A673 (cell line): ENCODE measurements around the gene PKD2L2.

ENCODE experiments used
- CTCF ChIP-seq: fragments of 300-800, 200-600 bp; sonication (generic); conservative IDR thresholded peaks from 2 replicates; pipeline ENCODE4 v1.5.1; 2017; ENCODE audit warnings: low read depth, mild to moderate bottlenecking, antibody characterized with exemption, low read length, moderate library complexity, mixed read lengths
- EZH2 ChIP-seq: fragments of 200-600 bp; sonication (generic); IDR thresholded peaks from 2 replicates; pipeline ENCODE4 v1.6.1; 2017; ENCODE audit warnings: borderline replicate concordance, low read depth, mild to moderate bottlenecking, mixed read lengths, antibody characterized with exemption, low read length; ENCODE audit not compliant: poor library complexity, severe bottlenecking

DNA sequence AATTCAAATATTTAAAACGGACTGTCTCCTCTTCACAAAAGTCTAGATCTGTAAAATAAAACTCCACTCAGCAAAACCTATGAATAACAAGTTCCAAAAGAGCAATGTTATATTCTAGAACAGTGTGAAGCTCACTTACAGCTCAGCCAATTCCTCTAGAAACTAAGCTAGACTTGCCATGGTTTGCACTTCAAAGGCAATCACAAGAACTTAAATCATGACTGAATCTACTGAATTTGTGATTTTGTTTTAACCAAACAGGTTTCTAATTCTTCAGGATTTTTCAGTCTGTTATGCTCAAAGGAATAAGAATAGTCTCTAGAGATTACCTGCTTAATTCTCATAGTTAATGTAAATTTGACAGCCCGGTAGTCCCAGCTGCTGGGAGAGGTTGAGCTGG lies 1.4 kb upstream of the PKD2L2 start:
- TF ChIP-seq CTCF, result no peak
- no peak for TF ChIP-seq EZH2
